ENCODE data around the gene KCNH1. TPM values are rescaled to one million over a fixed set of nuclear protein-coding genes. Genes with fewer than 3 reads are reported as not detected.

KCNH1 gene
- total RNA-seq, 2 donors from 2014 or later, result not detected

DNA sequence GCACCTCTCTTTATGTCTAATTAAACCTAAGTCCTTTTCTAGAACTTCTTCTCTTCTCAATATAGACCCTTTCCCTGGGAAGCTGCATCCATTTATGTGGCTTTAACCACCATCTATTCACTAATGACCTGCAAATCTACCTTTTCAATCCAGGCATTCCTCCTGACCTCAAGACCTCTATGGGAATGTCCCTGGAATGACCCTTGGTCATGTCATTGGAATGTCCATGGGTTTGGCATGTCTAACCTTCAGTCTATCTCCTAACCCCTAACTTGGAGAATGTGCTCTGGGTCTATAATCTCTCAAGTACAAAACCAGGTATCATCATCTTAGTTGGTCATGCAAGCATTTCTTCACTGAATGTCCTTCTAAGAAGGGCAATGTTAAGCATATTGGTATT lies 196.1 kb downstream of the KCNH1 start:
- H3K27me3 Mint-ChIP-seq, result no peaks in the 10 kb centered on the region
- ATAC-seq (replicated peaks), result no peak
- no peaks in the 10 kb centered on the region for H3K36me3 Mint-ChIP-seq (ENCODE audit: low read depth)
- H3K9me3 Mint-ChIP-seq, result no peaks in the 10 kb centered on the region
- H3K27ac Mint-ChIP-seq, result no peak overlapping the region
- no peaks in the 10 kb centered on the region for H3K4me1 Mint-ChIP-seq
- H3K4me3 Mint-ChIP-seq, result no peak overlapping the region

DNA sequence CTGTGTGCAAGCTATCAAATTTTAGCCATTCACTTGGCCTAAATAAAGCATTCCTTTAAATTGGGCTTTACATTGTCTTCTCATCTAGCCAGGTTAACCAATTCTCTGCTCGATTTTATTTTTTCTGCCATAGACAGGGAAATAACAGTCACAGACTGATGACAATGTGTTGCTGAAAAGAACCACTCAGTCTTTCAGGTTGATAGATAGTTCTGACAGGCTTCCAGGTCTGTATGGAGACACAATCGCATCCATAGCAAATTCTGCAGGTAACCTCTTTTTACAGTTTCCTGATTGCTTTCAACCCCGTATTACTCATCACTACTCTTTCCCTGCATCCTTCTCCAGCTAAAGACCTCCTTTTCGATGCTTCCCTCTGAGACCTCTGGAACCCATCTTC lies 198.0 kb downstream of the KCNH1 start:
- Mint-ChIP-seq H3K27ac (no peak overlapping the region), H3K4me3 (no peak overlapping the region), H3K4me1 (no peaks in the 10 kb centered on the region), H3K9me3 (no peaks in the 10 kb centered on the region), H3K27me3 (no peaks in the 10 kb centered on the region), H3K36me3 (ENCODE audit: low read depth) (no peaks in the 10 kb centered on the region)
- no peak for ATAC-seq (replicated peaks)

DNA sequence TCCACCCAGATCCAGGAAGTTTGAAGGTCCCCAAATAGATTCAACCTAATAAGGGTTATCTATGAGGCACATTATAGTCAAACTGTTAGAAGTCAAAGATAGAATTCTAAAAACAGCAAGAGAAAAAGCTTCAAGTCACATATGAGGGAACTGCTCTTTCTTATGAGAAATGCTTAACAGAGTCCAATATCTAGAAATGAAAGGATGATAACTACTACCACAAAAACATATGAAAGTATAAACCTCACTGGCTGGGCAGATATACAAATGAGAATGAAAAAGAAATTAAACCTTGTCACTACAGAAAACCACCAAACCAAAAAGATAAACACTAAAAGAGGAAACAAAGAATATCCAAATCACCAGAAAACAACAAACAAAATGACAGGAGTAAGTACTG lies 201.8 kb downstream of the KCNH1 start:
- no peak overlapping the region for H3K27ac Mint-ChIP-seq
- H3K9me3 Mint-ChIP-seq, result no peaks in the 10 kb centered on the region
- peaks cover 14% of the 10 kb centered on the region for H3K27me3 Mint-ChIP-seq
- ATAC-seq (replicated peaks), result no peak
- H3K4me1 Mint-ChIP-seq, result no peaks in the 10 kb centered on the region
- no peaks in the 10 kb centered on the region for H3K36me3 Mint-ChIP-seq (ENCODE audit: low read depth)
- H3K4me3 Mint-ChIP-seq, result no peak overlapping the region

DNA sequence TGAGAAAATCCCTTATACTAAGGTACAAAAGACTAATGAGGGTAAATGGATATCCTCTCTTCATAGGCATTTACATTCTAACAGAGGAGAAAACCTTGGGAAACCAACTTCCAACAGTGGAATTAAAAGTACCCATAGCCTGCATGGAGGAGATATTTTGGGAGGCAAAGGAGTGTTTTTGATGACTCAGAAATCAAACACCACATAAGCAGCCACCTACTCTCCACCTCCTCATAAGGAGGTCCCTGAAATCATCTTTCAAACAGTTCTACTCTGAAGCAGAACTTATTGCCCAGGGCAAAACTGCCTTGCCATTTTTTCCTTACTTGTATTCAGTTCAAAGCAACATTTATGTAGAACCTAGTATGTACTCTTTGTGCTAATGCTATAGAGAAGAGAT lies 211.3 kb downstream of the KCNH1 start:
- no peak overlapping the region for H3K4me3 Mint-ChIP-seq
- peaks cover 7% of the 10 kb centered on the region for H3K9me3 Mint-ChIP-seq
- H3K36me3 Mint-ChIP-seq (ENCODE audit: low read depth), result no peaks in the 10 kb centered on the region
- H3K4me1 Mint-ChIP-seq, result no peaks in the 10 kb centered on the region
- no peak for ATAC-seq (replicated peaks)
- H3K27me3 Mint-ChIP-seq, result peaks cover 18% of the 10 kb centered on the region
- H3K27ac Mint-ChIP-seq, result no peak overlapping the region

DNA sequence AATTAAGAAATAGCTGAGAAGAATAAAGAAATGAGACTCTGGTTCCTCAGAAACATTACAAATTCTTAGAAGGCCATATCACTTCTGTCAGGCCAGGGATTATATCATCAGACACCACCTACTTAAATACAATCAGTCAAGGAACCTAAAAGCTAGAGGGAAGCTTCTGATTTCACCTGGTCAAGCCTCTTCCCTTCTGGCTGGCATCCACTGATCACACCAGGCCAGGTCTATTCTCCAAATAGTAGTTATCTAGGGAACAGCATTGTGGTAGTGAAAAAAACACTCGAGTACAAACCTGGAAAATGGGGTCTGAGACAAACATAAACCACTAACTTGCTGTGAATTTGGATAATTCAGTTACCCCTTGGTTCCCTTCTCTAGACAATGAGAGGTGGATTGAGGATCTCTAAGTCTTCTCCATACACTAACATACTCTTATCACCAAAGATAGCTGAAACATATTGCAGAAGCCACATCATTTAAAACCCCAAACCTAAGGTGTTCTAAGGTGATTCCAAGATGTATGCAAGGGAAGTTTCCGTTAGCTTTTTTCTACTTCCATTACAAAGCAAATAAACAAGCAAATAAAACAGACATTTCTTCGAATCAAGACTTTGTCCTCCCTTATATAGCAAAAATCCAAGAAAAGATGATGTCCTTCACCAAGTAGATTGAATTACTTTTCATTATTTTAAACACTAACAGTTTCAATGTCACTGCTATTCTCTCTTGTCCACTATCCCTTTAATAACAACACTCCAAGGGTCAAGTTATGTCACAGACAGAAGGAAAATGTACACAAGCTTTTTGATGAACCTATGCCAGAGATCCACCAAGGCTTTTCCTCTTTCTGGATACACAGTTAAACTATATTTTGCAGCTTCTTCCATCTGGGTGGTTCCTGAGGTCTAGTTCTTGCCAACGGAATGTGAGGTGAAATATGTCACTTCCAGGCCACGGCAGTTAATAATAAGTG lies 212.9 kb downstream of the KCNH1 start:
- Mint-ChIP-seq H3K27ac (no peak overlapping the region), H3K27me3 (peaks cover 8% of the 10 kb centered on the region), H3K9me3 (no peaks in the 10 kb centered on the region), H3K36me3 (ENCODE audit: low read depth) (no peaks in the 10 kb centered on the region), H3K4me1 (no peaks in the 10 kb centered on the region), H3K4me3 (no peak overlapping the region)
- no peak for ATAC-seq (replicated peaks)

DNA sequence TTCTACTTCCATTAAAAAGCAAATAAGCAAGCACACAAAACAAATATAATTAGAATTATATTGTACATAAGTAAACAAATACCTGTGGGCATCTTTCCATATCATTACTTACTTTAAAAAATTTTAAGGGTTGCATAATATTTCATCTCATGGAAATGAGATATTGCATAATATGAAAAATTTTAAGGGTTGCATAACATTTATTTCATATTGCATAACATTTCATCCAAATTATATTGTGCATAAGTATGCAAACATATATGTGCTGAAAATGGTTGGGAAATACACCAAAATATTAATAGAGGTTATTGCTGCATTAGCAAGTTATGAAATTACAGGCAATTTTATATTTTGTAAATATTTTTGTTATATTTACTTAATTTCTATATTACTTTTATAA lies 213.7 kb downstream of the KCNH1 start:
- no peaks in the 10 kb centered on the region for H3K4me1 Mint-ChIP-seq
- H3K27me3 Mint-ChIP-seq, result peaks cover 8% of the 10 kb centered on the region
- no peak overlapping the region for H3K27ac Mint-ChIP-seq
- H3K36me3 Mint-ChIP-seq (ENCODE audit: low read depth), result no peaks in the 10 kb centered on the region
- H3K4me3 Mint-ChIP-seq, result no peak overlapping the region
- H3K9me3 Mint-ChIP-seq, result no peaks in the 10 kb centered on the region
- no peak for ATAC-seq (replicated peaks)

DNA sequence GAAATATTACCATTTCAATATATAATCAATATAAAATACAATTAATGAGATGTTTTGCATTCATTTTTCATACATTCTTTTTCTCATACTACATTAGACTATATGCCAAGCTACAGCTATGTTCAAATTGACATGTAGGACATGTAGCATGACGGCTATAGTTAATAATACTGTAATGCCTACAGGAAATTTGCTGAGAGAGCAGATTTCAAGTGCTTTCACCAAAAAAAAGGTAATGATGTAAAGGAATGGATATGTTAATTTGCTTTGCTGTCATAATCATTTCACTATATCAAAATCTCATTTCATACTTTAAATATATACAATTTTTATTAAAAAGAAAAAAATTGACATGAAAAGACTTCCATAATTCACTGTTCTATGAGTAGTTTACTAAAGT lies 215.1 kb downstream of the KCNH1 start:
- no peaks in the 10 kb centered on the region for H3K9me3 Mint-ChIP-seq
- no peaks in the 10 kb centered on the region for H3K4me1 Mint-ChIP-seq
- H3K4me3 Mint-ChIP-seq, result no peak overlapping the region
- no peak overlapping the region for H3K27ac Mint-ChIP-seq
- no peaks in the 10 kb centered on the region for H3K36me3 Mint-ChIP-seq (ENCODE audit: low read depth)
- no peak for ATAC-seq (replicated peaks)
- H3K27me3 Mint-ChIP-seq, result peaks cover 3% of the 10 kb centered on the region

DNA sequence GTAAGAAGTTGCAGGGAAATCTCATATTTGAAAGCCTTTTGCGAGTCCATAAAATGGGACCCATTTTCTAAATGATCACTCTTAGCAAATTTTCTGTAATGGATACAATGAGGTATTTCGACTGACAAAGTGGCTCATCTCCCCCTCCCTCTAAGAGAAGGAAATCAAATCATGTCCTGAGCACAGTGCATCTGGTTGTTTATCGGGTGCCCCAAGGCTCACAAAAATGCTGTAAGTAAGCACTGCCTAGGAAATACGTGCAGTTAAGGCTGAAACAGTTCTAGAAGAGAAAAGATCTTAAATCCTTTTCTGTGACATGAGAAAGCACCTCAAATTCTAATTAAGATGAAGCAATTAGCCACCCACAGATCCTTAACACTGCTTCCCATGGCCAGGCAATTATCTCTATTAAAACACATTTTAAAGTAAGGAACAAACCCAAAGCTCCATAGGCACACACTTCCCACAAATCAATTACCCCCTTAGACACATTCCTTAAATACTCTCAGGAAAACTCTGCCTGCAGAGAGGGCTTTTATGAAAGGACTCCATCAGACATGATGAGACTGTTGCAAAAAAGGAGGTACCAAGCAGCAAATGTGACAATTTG lies 216.3 kb downstream of the KCNH1 start:
- no peaks in the 10 kb centered on the region for H3K36me3 Mint-ChIP-seq (ENCODE audit: low read depth)
- no peak for ATAC-seq (replicated peaks)
- H3K27ac Mint-ChIP-seq, result no peak overlapping the region
- H3K4me3 Mint-ChIP-seq, result no peak overlapping the region
- H3K27me3 Mint-ChIP-seq, result peaks cover 6% of the 10 kb centered on the region
- H3K9me3 Mint-ChIP-seq, result no peaks in the 10 kb centered on the region
- H3K4me1 Mint-ChIP-seq, result no peaks in the 10 kb centered on the region

DNA sequence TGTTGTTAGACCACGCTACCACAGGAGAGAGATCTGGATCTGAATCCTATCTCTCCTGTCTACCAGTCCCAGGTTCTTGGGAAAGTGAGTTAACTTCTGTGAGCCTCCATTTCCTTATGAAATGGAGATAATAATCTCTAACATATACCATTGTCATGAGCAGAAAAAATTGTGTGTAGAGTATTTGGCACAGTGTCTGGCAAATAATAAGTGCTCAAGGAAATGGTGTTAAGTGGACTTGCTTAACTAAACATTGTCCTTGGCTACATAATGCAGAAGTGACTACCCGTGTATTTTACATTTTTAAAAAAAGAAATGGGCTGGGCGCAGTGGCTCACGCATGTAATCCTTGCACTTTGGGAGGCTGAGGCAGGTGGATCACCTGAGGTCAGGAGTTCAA lies 217.4 kb downstream of the KCNH1 start:
- no peak overlapping the region for H3K4me3 Mint-ChIP-seq

DNA sequence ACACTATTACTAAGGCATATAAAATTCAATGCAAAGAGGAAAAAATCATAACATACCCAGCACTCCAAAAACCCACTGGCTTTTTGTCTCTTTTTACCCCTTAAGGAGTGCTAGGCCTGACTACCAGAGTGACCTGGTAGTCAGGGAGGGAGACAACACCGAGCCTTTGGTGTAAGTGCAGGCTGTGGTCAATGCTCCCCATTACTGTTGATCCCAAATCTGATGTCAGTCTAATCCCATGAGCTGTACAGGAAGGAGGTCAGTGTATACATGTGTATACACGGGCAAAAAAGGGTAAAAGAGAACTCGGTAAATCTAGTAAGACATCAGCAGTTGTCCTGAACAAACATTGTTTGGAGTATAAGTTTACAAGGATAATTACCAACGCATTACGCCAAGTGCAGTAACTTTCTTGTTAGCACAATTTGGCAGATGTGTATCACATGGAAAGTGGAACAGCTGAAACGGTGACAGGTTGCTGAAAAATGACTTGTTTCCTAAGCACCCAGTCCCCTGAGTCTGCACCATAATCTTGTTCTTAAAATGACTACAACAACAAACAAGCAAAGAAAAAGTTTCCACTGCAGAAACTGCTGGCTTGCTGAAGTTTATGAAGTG lies 217.9 kb downstream of the KCNH1 start:
- H3K4me1 Mint-ChIP-seq, result no peaks in the 10 kb centered on the region
- no peaks in the 10 kb centered on the region for H3K9me3 Mint-ChIP-seq
- H3K36me3 Mint-ChIP-seq (ENCODE audit: low read depth), result no peaks in the 10 kb centered on the region
- no peak overlapping the region for H3K4me3 Mint-ChIP-seq
- H3K27me3 Mint-ChIP-seq, result peaks cover 10% of the 10 kb centered on the region
- no peak overlapping the region for H3K27ac Mint-ChIP-seq
- no peak for ATAC-seq (replicated peaks)

More for the DNA sequence above, 217.4 kb downstream of the KCNH1 start:
- no peak overlapping the region for H3K27ac Mint-ChIP-seq
- ATAC-seq (replicated peaks), result no peak
- peaks cover 10% of the 10 kb centered on the region for H3K27me3 Mint-ChIP-seq
- no peaks in the 10 kb centered on the region for H3K9me3 Mint-ChIP-seq
- no peaks in the 10 kb centered on the region for H3K36me3 Mint-ChIP-seq (ENCODE audit: low read depth)
- H3K4me1 Mint-ChIP-seq, result no peaks in the 10 kb centered on the region

DNA sequence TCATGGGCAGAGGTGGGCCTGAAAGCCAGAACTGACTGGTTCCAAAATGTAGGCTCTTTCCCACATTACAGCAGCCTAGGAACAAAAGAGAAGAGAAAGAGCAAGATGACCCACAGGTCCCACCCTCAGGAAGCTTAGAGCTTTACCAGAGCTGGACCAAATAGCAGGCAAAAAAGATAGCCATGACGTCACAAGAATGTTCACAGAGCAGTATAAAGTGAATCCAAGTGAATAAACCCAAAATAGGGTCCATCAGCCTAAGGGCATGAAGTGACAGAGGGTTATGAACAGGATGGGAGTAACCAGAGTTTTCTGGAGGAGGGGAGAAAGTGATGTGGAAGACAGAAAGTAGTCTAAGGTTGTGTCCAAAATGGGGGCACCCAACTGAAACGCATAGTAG lies 221.2 kb downstream of the KCNH1 start:
- H3K27ac Mint-ChIP-seq, result no peak overlapping the region
- no peaks in the 10 kb centered on the region for H3K9me3 Mint-ChIP-seq
- no peak for ATAC-seq (replicated peaks)
- peaks cover 16% of the 10 kb centered on the region for H3K27me3 Mint-ChIP-seq
- H3K4me3 Mint-ChIP-seq, result no peak overlapping the region
- H3K4me1 Mint-ChIP-seq, result no peaks in the 10 kb centered on the region
- no peaks in the 10 kb centered on the region for H3K36me3 Mint-ChIP-seq (ENCODE audit: low read depth)

DNA sequence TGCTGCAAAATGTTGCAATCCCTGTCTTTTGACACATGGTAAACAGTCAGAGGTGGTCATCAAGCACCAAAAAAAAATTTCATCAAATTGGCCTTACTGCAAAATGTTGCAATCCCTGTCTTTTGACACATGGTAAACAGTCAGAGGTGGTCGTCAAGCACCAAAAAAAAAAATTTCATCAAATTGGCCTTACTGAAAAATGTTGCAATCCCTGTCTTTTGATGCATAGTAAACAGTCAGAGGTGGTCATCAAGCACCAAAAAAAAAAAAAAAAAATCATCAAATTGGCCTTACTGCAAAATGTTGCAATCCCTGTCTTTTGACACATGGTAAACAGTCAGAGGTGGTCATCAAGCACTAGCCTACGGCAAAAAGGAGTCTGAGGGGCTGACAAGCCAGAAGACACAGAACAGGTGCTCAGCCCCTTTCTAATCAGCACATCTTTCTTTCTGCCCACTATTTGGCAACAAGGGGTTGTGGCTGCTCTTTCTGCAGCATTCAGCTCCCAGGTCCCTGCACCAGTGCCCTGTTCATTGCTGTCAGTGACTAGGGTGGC lies 223.8 kb downstream of the KCNH1 start:
- Mint-ChIP-seq H3K9me3 (no peaks in the 10 kb centered on the region), H3K4me3 (no peak overlapping the region), H3K27ac (no peak overlapping the region), H3K36me3 (ENCODE audit: low read depth) (no peaks in the 10 kb centered on the region), H3K27me3 (peaks cover 31% of the 10 kb centered on the region), H3K4me1 (no peaks in the 10 kb centered on the region)
- ATAC-seq (replicated peaks), result no peak

DNA sequence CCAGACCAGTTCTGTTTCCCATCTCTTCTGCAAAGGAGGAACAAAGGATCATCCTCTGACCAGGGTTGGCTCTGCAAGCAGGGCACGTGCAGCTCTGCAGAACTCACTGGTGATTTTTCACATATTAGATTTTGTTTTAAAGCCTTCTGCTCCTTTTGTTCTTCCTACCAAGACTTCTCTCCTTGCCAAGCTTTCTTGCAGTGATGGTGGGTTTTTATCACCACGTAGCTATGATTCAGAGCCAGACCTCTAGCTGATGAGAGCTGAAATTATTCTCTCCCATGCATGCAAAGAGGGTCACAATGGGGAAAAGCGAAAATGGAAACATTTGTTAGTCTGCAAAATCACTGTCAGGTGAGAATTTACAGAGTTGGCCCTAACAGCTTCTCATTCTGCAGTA lies 225.2 kb downstream of the KCNH1 start:
- Mint-ChIP-seq H3K27ac (no peak overlapping the region), H3K9me3 (no peaks in the 10 kb centered on the region), H3K4me1 (no peaks in the 10 kb centered on the region), H3K4me3 (no peak overlapping the region), H3K36me3 (ENCODE audit: low read depth) (no peaks in the 10 kb centered on the region), H3K27me3 (peaks cover 39% of the 10 kb centered on the region)
- no peak for ATAC-seq (replicated peaks)

DNA sequence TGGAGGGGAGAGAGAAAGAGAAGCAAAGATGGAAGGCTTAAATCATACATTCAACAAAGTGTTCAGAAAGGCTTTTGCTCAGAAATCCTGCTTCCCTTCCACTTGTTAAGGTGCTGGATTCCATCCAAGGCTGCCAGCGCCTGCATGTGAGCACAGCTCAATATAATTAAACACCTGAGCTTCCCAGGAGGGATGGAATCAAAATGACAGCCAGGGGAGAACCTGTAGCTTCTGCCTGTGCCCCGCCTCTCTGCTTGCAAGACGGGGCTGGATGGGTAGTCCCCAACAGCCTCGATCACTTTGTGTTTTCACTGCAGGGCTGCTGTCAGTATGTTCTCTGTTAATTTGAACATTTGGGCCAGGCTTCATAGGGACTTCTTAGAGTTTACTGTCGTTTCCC lies 225.7 kb downstream of the KCNH1 start:
- no peaks in the 10 kb centered on the region for H3K4me1 Mint-ChIP-seq
- no peaks in the 10 kb centered on the region for H3K36me3 Mint-ChIP-seq (ENCODE audit: low read depth)
- ATAC-seq (replicated peaks), result no peak
- H3K27me3 Mint-ChIP-seq, result peaks cover 39% of the 10 kb centered on the region
- no peak overlapping the region for H3K4me3 Mint-ChIP-seq
- no peaks in the 10 kb centered on the region for H3K9me3 Mint-ChIP-seq
- no peak overlapping the region for H3K27ac Mint-ChIP-seq
